Kidney epithelial cell (primary cell): ENCODE measurements around the gene PAPPA2. TPM values are rescaled to one million over a fixed set of nuclear protein-coding genes. Genes with fewer than 3 reads are reported as not detected.
"Not testable (repeated sequence)": the region's sequence is repeated elsewhere in the genome, so short reads cannot be mapped to it uniquely, and the experiment has no call there.

ENCODE experiments used
- DNase-seq: peaks from one replicate; pipeline ENCODE4 v3.0.0-alpha.2; 2010; ENCODE audit warnings: low read depth
- H3K27me3 ChIP-seq: 2 replicates; pipeline ENCODE4 v1.6.0; 2011; ENCODE audit warnings: low read length; ENCODE audit not compliant: control insufficient read depth, insufficient read depth
- H3K36me3 ChIP-seq: 2 replicates; pipeline ENCODE4 v1.5.1; 2011; ENCODE audit warnings: low read length; ENCODE audit not compliant: control insufficient read depth, insufficient read depth
- H3K4me3 ChIP-seq: 2 replicates; pipeline ENCODE4 v1.5.1; 2011; ENCODE audit warnings: low read depth, mild to moderate bottlenecking, control low read depth, low read length
- total RNA-seq: library from RNA; depleted of rRNA; stranded (reverse); fragments of >200 nt; gene quantifications from 2 replicates; pipeline ENCODE4 v1.2.3, GENCODE V29; 2015
- TF ChIP-seq, protein P1 (sequence below): IDR thresholded peaks from 2 replicates; pipeline ENCODE4 v1.5.1; 2011; ENCODE audit warnings: mild to moderate bottlenecking, moderate library complexity, low read length, control low read depth, inconsistent platforms; ENCODE audit not compliant: insufficient read depth, poor library complexity, severe bottlenecking

The PAPPA2 gene
- total RNA-seq, 1 donor from 2014 or later, result 6.9 TPM

DNA sequence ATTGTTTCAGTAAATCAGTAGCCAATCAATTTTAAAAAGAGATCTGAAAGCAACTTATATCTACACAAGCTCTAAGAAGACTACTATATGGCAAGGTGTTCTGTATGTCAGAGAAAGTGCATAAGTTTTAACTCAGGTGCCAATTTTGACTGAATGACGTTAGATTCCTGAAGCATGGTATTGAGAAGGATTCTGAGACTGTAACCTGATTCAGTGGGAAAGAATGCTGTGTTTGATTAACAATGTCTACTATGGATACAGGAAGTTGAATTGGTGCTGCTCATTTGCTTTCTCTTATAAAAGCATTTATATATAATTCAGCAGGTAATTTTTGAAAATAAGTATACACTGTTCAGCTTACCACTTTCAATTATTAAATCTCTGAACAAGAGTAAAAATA, 156.3 kb downstream of the PAPPA2 start:
- no peak for DNase-seq
- Histone ChIP-seq H3K4me3 (no peak overlapping the region), H3K36me3 (no peaks in the 10 kb centered on the region), H3K27me3 (no peaks in the 10 kb centered on the region)
- TF ChIP-seq, protein P1, sequence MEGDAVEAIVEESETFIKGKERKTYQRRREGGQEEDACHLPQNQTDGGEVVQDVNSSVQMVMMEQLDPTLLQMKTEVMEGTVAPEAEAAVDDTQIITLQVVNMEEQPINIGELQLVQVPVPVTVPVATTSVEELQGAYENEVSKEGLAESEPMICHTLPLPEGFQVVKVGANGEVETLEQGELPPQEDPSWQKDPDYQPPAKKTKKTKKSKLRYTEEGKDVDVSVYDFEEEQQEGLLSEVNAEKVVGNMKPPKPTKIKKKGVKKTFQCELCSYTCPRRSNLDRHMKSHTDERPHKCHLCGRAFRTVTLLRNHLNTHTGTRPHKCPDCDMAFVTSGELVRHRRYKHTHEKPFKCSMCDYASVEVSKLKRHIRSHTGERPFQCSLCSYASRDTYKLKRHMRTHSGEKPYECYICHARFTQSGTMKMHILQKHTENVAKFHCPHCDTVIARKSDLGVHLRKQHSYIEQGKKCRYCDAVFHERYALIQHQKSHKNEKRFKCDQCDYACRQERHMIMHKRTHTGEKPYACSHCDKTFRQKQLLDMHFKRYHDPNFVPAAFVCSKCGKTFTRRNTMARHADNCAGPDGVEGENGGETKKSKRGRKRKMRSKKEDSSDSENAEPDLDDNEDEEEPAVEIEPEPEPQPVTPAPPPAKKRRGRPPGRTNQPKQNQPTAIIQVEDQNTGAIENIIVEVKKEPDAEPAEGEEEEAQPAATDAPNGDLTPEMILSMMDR, result no peak

DNA sequence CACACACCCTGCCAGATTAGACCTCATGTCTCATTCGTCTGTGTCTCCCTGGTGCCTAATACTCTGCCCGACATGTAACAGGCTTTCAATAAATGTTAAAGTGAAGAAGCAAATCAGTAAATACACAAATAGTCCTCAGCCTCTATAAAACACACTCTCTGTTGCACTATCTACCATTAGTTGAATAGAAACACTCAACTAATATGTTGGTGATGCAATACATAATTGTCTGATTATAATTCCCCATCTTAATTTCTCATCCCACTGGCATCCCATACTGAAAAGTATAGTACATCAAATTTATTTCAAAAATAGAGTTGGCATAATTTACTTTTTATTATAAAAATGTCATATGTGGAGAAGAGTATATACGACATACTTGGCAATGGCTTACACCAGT, 162.4 kb downstream of the PAPPA2 start:
- no peak for DNase-seq
- H3K4me3 ChIP-seq, result no peak overlapping the region
- no peaks in the 10 kb centered on the region for H3K27me3 ChIP-seq
- TF ChIP-seq, protein P1, result no peak
- H3K36me3 ChIP-seq, result no peaks in the 10 kb centered on the region

DNA sequence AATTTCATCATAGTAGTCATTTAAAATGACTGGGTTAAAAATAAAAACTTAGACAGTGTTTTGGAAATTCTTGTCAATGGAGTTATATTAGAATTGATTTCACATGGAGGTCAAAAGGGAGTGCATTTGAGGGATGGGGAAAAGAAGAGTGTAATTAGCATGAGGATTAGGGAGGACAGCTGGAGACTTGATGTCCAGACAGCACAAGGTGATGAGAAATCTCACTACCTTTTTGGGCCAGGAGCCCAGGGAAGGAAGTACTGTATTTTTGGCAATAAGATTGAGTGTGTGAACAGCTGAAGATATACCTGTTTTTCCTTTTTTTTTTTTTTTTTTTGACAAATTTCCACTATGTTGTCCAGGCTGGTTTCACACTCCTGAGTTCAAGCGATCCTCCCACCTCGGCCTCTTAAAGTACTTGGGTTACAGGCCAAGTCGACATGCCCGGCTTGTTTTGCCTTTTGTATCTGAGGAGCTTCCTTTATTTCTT, 163.6 kb downstream of the PAPPA2 start:
- Histone ChIP-seq H3K27me3 (no peaks in the 10 kb centered on the region), H3K36me3 (no peaks in the 10 kb centered on the region), H3K4me3 (no peak overlapping the region)
- TF ChIP-seq, protein P1, result no peak
- no peak for DNase-seq

DNA sequence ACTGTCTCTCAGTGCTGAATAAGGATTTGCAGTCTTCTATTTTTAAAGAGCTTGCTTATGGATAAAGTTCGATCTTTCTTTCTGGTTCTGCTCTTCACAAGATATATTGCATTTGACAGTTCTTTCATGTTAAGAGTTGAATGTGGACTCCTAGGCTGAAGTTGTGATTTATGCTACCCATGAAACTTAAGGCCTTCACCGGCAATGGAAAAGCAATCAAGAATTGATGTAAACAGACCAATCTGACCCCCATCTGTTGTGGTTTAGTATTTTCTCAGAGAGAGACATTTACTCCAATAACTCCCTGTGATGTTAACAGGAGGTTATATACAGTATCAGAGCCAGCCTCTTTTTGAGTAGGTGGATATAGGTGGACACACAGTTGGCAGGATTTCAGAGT, 165.8 kb downstream of the PAPPA2 start:
- H3K4me3 ChIP-seq, result no peak overlapping the region
- no peaks in the 10 kb centered on the region for H3K36me3 ChIP-seq
- TF ChIP-seq, protein P1, result no peak
- no peaks in the 10 kb centered on the region for H3K27me3 ChIP-seq
- no peak for DNase-seq

DNA sequence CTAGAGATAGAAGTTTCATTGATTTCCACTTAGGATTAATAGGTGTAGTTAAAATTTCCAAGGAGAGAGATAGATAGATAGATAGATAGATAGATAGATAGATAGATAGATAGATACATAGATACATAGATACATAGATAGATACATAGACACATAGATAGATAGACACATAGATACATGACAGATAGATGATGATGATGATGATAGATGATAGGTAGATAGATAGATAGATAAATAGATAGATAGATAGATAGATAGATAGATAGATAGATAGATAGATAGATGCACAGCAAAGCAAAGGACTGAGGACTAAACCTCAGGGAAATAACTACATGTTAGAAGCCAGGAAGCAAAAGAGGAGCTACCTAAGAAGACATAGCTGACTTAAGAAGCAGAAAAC, 171.8 kb downstream of the PAPPA2 start:
- not testable (repeated sequence) for H3K27me3 ChIP-seq, H3K36me3 ChIP-seq, H3K4me3 ChIP-seq, DNase-seq

DNA sequence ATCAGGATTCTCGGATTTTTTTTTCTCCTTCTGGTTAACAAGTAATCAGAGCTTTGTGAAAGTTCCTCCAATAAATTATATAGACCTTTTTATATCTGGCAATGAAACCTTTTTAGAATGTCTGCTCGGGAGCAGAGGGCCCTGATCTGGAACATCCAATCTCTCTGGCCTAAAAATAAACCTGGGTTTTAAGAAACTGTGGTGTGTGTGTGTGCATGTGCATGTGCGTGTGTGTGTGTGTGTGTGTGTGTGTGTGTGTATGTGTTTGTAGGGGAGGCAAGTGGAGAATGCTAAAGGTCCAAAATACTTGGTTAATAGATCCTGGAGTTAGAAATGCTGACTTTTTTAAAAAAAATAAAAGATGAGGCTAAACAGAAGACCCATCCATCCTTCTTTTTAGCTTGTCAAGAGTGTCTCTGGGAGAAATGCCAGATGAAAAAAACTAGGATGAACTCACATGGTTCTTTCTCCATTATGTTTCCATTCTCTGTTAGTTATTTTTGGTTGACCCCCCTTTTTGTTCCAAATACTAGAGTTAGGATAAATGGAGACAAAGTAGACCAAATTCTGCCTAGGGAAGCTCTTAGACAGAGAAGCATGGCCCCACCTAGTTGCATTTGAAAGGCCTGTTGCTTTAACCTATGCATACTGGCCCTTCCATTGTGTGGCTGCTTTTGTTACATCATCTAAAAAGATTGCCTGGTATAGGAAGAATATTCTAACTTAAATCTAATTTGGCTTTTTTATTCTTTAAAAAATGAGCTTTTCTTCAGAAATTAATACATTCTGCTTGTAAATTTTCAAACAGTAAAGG, 175.9 kb downstream of the PAPPA2 start:
- H3K27me3 ChIP-seq, result no peaks in the 10 kb centered on the region
- no peaks in the 10 kb centered on the region for H3K36me3 ChIP-seq
- TF ChIP-seq, protein P1, result no peak
- no peak for DNase-seq
- H3K4me3 ChIP-seq, result no peak overlapping the region
